WTC11 (cell line): ENCODE data around the gene CX3CR1. TPM values are rescaled to one million over a fixed set of nuclear protein-coding genes. Genes with fewer than 3 reads are reported as not detected.

Experiments
- ATAC-seq: fragments of 200-7000 bp; cut with Tn5 transposase; 2 replicates; pipeline ENCODE4 v1.10.0; 2021; ENCODE audit warnings: mild to moderate bottlenecking, moderate library complexity
- CTCF ChIA-PET: fragments of 300-600 bp; sonication (Branson Sonifier 250); formaldehyde crosslinking; loops from one replicate; lab custom pipeline; 2021; ENCODE audit warnings: antibody characterized with exemption; lab: Charles Lee
- POLR2A ChIA-PET: fragments of 350-600 bp; sonication (Branson Sonifier 250); formaldehyde crosslinking; loops from one replicate; lab custom pipeline; 2021; ENCODE audit warnings: antibody characterized with exemption; lab: Charles Lee
- DNase-seq: peaks from one replicate; pipeline ENCODE4 v3.0.0; 2021; ENCODE audit warnings: low spot score
- H3K27ac Mint-ChIP-seq: 2 replicates; pipeline ENCODE4 v1.8.0; 2021; ENCODE audit warnings: mixed read lengths
- H3K27me3 Mint-ChIP-seq: 2 replicates; pipeline ENCODE4 v1.8.0; 2021; ENCODE audit warnings: low read depth, mild to moderate bottlenecking, moderate library complexity, mixed read lengths
- H3K36me3 Mint-ChIP-seq: 2 replicates; pipeline ENCODE4 v1.8.0; 2021; ENCODE audit warnings: mixed read lengths
- H3K4me1 Mint-ChIP-seq: 2 replicates; pipeline ENCODE4 v1.8.0; 2022; ENCODE audit warnings: mixed read lengths
- H3K4me3 Mint-ChIP-seq: 2 replicates; pipeline ENCODE4 v1.8.0; 2021; ENCODE audit warnings: mild to moderate bottlenecking, moderate library complexity, mixed read lengths
- H3K9me3 Mint-ChIP-seq: 2 replicates; pipeline ENCODE4 v1.8.0; 2021; ENCODE audit warnings: mixed read lengths
- ARID4B ChIP-seq: sonication (generic); formaldehyde crosslinking; IDR thresholded peaks from 2 replicates; pipeline ENCODE4 v1.8.0; 2023; ENCODE audit warnings: missing genetic modification reagents, mild to moderate bottlenecking, borderline replicate concordance
- ETV6 ChIP-seq: sonication (generic); formaldehyde crosslinking; IDR thresholded peaks from 2 replicates; pipeline ENCODE4 v1.8.1; 2022; ENCODE audit warnings: mild to moderate bottlenecking, missing genetic modification reagents
- GABPB1 ChIP-seq: sonication (generic); formaldehyde crosslinking; IDR thresholded peaks from 2 replicates; pipeline ENCODE4 v1.8.1; 2023; ENCODE audit warnings: mild to moderate bottlenecking, missing genetic modification reagents
- IRF1 ChIP-seq: sonication (generic); formaldehyde crosslinking; IDR thresholded peaks from 2 replicates; pipeline ENCODE4 v1.8.0; 2023; ENCODE audit warnings: missing genetic modification reagents
- JAZF1 ChIP-seq: fragments of 250-450 bp; sonication (Bioruptor Pico); IDR thresholded peaks from 2 replicates; pipeline ENCODE4 v1.9.0; 2021; ENCODE audit warnings: moderate library complexity, mild to moderate bottlenecking, inconsistent platforms
- MXD4 ChIP-seq: fragments of 250-450 bp; sonication (Bioruptor Pico); IDR thresholded peaks from 2 replicates; pipeline ENCODE4 v1.8.0; 2021; ENCODE audit warnings: mild to moderate bottlenecking, moderate library complexity, borderline replicate concordance
- NFE2L1 ChIP-seq: sonication (generic); formaldehyde crosslinking; IDR thresholded peaks from 2 replicates; pipeline ENCODE4 v1.8.1; 2023; ENCODE audit warnings: missing genetic modification reagents
- PRRX2 ChIP-seq: fragments of 250-450 bp; sonication (Bioruptor Pico); IDR thresholded peaks from 2 replicates; pipeline ENCODE4 v1.8.0; 2021; ENCODE audit warnings: mild to moderate bottlenecking
- SMAD4 ChIP-seq: sonication (generic); formaldehyde crosslinking; IDR thresholded peaks from 2 replicates; pipeline ENCODE4 v1.8.0; 2022; ENCODE audit warnings: mild to moderate bottlenecking, missing genetic modification reagents
- SOX15 ChIP-seq: fragments of 250-450 bp; sonication (Bioruptor Pico); IDR thresholded peaks from 2 replicates; pipeline ENCODE4 v1.9.0; 2021; ENCODE audit warnings: mild to moderate bottlenecking
- ZNF138 ChIP-seq: sonication (generic); formaldehyde crosslinking; conservative IDR thresholded peaks from 2 replicates; pipeline ENCODE4 v1.8.1; 2022; ENCODE audit warnings: mild to moderate bottlenecking, moderate library complexity, missing genetic modification reagents
- ZNF425 ChIP-seq: fragments of 250-450 bp; sonication (Bioruptor Pico); conservative IDR thresholded peaks from 2 replicates; pipeline ENCODE4 v1.9.0; 2021; ENCODE audit warnings: mild to moderate bottlenecking
- ZNF671 ChIP-seq: fragments of 250-450 bp; sonication (Bioruptor Pico); IDR thresholded peaks from 2 replicates; pipeline ENCODE4 v1.8.0; 2021; ENCODE audit warnings: mild to moderate bottlenecking
- total RNA-seq: library from RNA; stranded (reverse); gene quantifications from 3 replicates; pipeline ENCODE4 v1.2.3, GENCODE V29; 2021
- TF ChIP-seq, protein P1 (sequence below): sonication (generic); formaldehyde crosslinking; IDR thresholded peaks from 2 replicates; pipeline ENCODE4 v1.8.0; 2022; ENCODE audit warnings: mild to moderate bottlenecking, missing genetic modification reagents
- TF ChIP-seq, protein P2 (sequence below): sonication (generic); formaldehyde crosslinking; IDR thresholded peaks from 2 replicates; pipeline ENCODE4 v1.8.0; 2022; ENCODE audit warnings: mild to moderate bottlenecking, missing genetic modification reagents
- TF ChIP-seq, protein P3 (sequence below): fragments of 250-450 bp; sonication (Bioruptor Pico); IDR thresholded peaks from 2 replicates; pipeline ENCODE4 v1.9.0; 2021; ENCODE audit warnings: mild to moderate bottlenecking, borderline replicate concordance
- TF ChIP-seq, protein P4 (sequence below): sonication (generic); formaldehyde crosslinking; IDR thresholded peaks from 2 replicates; pipeline ENCODE4 v1.8.1; 2022; ENCODE audit warnings: mild to moderate bottlenecking, missing genetic modification reagents, moderate library complexity, borderline replicate concordance

Gene CX3CR1
- total RNA-seq, 1 experiment from 2014 or later: 0.11 TPM

GRCh38 chr3:39263576-39263975 lies 16.3 kb downstream of the CX3CR1 start (continued):
- TF ChIP-seq, protein P1, sequence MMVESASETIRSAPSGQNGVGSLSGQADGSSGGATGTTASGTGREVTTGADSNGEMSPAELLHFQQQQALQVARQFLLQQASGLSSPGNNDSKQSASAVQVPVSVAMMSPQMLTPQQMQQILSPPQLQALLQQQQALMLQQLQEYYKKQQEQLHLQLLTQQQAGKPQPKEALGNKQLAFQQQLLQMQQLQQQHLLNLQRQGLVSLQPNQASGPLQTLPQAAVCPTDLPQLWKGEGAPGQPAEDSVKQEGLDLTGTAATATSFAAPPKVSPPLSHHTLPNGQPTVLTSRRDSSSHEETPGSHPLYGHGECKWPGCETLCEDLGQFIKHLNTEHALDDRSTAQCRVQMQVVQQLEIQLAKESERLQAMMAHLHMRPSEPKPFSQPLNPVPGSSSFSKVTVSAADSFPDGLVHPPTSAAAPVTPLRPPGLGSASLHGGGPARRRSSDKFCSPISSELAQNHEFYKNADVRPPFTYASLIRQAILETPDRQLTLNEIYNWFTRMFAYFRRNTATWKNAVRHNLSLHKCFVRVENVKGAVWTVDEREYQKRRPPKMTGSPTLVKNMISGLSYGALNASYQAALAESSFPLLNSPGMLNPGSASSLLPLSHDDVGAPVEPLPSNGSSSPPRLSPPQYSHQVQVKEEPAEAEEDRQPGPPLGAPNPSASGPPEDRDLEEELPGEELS (CRISPR knock-in tag): no peak

DNA sequence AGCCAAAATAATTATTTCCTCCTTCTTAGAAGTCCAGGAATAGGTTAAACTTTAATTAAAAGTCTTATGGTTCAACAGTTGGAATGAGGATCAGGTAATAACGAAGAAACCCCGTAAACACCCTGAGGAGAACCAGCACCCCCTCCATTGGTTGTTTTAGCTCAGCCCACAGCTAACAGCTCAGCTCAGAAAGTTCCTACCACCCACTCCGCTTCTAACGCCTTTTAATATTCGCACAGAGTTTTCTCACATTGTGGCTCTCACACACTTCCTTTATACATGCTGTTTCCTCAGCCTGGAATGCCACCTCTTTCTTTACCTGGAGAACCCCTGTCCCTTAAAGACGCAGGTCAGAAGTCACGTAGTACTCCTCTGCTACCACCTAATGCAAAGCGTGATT lies 17.0 kb downstream of the CX3CR1 start:
- TF ChIP-seq JAZF1 (no peak), SMAD4 (CRISPR knock-in tag) (no peak), ARID4B (no peak), IRF1 (CRISPR knock-in tag) (no peak), ZNF425 (CRISPR knock-in tag) (no peak), GABPB1 (CRISPR knock-in tag) (no peak)
- TF ChIP-seq, protein P2, sequence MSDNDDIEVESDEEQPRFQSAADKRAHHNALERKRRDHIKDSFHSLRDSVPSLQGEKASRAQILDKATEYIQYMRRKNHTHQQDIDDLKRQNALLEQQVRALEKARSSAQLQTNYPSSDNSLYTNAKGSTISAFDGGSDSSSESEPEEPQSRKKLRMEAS (CRISPR knock-in tag): no peak
- TF ChIP-seq, all 79 proteins: peak for 0
- H3K4me1 Mint-ChIP-seq: peaks cover 6% of the 10 kb centered on the region; the same call in 1 of the 2 replicates
- H3K36me3 Mint-ChIP-seq: no peaks in the 10 kb centered on the region
- ATAC-seq (no peak; the same call in 1 of the 2 replicates), DNase-seq (no peak)
- H3K4me3 Mint-ChIP-seq: no peak overlapping the region
- CTCF ChIA-PET: interaction anchor here (0.5 to 3.2 kb wide), 4 partner anchors 10 to 143 kb away, joined by 3 to 25 read pairs (median 6); no protein-coding TSS in a partner anchor
- H3K27ac Mint-ChIP-seq: no peak overlapping the region
- H3K9me3 Mint-ChIP-seq: peaks cover 7% of the 10 kb centered on the region; the same call in 1 of the 2 replicates
- POLR2A ChIA-PET: no interaction called here
- H3K27me3 Mint-ChIP-seq: no peaks in the 10 kb centered on the region

- H3K4me1 Mint-ChIP-seq: peaks cover 6% of the 10 kb centered on the region; the same call in 1 of the 2 replicates
- no peaks in the 10 kb centered on the region for H3K27me3 Mint-ChIP-seq
- ChIA-PET CTCF (interaction anchor here (1.3 to 3.2 kb wide), 4 partner anchors 11 to 135 kb away, joined by 3 to 25 read pairs (median 6); no protein-coding TSS in a partner anchor), POLR2A (no interaction called here)
- H3K4me3 Mint-ChIP-seq: no peak overlapping the region
- no peak for ATAC-seq
- DNase-seq: no peak
- H3K9me3 Mint-ChIP-seq: peaks cover 7% of the 10 kb centered on the region; the same call in 1 of the 2 replicates
- H3K36me3 Mint-ChIP-seq: no peaks in the 10 kb centered on the region
- no peak overlapping the region for H3K27ac Mint-ChIP-seq
- TF ChIP-seq GABPB1 (CRISPR knock-in tag) (no peak), ZNF671 (CRISPR knock-in tag) (no peak), ETV6 (CRISPR knock-in tag) (no peak), NFE2L1 (CRISPR knock-in tag) (no peak), ZNF138 (no peak), MXD4 (CRISPR knock-in tag) (no peak), SOX15 (CRISPR knock-in tag) (no peak), PRRX2 (CRISPR knock-in tag) (no peak)
- TF ChIP-seq, protein P3, sequence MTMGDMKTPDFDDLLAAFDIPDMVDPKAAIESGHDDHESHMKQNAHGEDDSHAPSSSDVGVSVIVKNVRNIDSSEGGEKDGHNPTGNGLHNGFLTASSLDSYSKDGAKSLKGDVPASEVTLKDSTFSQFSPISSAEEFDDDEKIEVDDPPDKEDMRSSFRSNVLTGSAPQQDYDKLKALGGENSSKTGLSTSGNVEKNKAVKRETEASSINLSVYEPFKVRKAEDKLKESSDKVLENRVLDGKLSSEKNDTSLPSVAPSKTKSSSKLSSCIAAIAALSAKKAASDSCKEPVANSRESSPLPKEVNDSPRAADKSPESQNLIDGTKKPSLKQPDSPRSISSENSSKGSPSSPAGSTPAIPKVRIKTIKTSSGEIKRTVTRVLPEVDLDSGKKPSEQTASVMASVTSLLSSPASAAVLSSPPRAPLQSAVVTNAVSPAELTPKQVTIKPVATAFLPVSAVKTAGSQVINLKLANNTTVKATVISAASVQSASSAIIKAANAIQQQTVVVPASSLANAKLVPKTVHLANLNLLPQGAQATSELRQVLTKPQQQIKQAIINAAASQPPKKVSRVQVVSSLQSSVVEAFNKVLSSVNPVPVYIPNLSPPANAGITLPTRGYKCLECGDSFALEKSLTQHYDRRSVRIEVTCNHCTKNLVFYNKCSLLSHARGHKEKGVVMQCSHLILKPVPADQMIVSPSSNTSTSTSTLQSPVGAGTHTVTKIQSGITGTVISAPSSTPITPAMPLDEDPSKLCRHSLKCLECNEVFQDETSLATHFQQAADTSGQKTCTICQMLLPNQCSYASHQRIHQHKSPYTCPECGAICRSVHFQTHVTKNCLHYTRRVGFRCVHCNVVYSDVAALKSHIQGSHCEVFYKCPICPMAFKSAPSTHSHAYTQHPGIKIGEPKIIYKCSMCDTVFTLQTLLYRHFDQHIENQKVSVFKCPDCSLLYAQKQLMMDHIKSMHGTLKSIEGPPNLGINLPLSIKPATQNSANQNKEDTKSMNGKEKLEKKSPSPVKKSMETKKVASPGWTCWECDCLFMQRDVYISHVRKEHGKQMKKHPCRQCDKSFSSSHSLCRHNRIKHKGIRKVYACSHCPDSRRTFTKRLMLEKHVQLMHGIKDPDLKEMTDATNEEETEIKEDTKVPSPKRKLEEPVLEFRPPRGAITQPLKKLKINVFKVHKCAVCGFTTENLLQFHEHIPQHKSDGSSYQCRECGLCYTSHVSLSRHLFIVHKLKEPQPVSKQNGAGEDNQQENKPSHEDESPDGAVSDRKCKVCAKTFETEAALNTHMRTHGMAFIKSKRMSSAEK: no peak
- TF ChIP-seq, protein P2 (CRISPR knock-in tag): no peak
- TF ChIP-seq, protein P4, sequence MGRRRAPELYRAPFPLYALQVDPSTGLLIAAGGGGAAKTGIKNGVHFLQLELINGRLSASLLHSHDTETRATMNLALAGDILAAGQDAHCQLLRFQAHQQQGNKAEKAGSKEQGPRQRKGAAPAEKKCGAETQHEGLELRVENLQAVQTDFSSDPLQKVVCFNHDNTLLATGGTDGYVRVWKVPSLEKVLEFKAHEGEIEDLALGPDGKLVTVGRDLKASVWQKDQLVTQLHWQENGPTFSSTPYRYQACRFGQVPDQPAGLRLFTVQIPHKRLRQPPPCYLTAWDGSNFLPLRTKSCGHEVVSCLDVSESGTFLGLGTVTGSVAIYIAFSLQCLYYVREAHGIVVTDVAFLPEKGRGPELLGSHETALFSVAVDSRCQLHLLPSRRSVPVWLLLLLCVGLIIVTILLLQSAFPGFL (CRISPR knock-in tag): no peak
These were observed 18.1 kb downstream of the CX3CR1 start for GRCh38 chr3:39261726-39262125.
